Hippocampal formation (tissue), 2 donors: ENCODE data around the gene TMEM203.
A peak's percentile ranks its signal among the peaks of the same experiment; 100 is the strongest.
"Not testable (repeated sequence)": the region's sequence is repeated elsewhere in the genome, so short reads cannot be mapped to it uniquely, and the experiment has no call there.

ENCODE experiments used
- DNase-seq, 2 donors: peaks; one replicate each; lab custom pipeline; 2025; lab: John Stamatoyannopoulos, UW

TMEM203 gene

DNA sequence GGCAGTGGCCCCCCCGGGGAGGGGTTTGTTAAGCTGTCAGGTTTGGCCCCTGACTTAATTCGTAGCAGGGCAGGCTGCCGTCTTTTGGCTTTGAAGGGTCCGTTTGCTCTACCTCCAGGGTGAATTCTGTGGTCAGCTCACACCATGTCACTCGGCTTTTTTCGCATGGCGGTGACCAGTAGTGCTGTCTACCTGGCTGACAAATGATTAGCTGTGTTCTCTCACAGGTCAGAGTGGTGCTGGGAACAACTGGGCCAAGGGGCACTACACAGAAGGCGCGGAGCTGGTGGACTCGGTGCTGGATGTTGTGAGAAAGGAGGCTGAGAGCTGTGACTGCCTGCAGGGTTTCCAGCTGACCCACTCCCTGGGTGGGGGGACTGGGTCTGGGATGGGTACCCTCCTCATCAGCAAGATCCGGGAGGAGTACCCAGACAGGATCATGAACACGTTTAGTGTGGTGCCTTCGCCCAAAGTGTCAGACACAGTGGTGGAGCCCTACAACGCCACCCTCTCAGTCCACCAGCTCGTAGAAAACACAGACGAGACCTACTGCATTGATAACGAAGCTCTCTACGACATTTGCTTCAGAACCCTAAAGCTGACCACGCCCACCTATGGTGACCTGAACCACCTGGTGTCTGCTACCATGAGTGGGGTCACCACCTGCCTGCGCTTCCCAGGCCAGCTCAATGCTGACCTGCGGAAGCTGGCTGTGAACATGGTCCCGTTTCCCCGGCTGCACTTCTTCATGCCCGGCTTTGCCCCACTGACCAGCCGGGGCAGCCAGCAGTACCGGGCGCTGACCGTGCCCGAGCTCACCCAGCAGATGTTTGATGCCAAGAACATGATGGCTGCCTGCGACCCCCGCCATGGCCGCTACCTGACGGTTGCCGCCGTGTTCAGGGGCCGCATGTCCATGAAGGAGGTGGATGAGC is 37.1 kb upstream of the TMEM203 start:
- no peak for DNase-seq

DNA sequence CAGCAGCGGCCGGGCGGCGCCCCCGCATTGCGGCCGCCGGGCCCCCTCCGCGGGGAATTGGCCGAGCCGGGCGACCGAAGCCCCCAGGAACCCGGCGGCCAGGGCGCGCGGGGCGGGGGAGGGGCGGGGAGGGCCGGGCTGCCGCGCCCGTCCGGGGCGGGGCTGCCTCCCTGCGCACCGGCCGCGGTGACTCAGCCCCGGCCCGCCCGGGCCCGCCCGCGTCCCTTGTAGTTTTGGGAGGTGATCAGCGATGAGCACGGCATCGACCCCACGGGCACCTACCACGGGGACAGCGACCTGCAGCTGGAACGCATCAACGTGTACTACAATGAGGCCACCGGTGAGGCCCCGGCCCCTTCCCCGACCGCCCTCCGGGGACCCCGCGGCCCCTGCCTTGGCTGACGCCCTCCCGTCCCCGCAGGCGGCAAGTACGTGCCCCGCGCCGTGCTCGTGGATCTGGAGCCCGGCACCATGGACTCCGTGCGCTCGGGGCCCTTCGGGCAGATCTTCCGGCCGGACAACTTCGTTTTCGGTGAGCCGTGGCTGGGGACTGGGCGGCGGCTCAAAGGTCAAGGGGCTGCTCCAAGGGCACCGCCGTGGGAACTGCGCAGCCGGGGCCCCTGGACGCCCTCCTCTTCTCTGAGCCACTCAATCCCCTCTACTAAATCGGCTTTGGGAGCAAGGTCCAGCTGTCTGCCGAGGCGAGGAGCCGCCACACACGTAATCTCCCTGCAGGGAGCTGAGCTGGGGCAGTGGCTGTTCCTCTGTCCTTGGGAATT is 36.2 kb upstream of the TMEM203 start:
- no peak for DNase-seq

DNA sequence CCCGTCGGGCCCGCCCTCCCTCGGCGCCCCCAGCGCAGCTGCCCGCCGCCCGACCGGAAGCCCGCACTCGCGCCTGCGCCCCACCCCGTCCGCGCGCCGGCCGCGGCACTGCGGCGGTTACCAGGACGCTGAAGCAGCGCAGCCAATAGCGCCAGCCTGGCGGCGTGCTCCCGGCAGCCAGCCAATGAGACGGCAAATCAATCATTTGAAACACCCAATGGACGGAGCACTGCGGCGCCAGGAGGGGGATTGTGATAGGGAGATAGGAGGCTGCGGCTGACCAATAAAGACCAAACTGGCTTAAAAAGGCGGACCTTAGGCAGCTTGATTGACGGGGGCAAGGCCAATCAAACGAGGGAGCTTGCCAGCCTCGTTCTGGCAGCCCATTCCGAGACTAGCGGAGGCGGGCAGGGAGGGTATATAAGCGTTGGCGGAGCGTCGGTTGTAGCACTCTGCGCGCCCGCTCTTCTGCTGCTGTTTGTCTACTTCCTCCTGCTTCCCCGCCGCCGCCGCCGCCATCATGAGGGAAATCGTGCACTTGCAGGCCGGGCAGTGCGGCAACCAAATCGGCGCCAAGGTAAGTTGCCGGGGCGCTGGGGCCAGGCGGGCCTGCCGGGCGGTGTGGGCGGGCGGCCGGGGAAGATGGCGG is 35.5 kb upstream of the TMEM203 start, which contains the start of gene TUBB4B:
TSS of gene TUBB4B (plus strand) at position 447 of the 649 bp plus-strand sequence. CDS start at position 521, 74 bp downstream.
- peak; percentile 99 to 100 for DNase-seq

DNA sequence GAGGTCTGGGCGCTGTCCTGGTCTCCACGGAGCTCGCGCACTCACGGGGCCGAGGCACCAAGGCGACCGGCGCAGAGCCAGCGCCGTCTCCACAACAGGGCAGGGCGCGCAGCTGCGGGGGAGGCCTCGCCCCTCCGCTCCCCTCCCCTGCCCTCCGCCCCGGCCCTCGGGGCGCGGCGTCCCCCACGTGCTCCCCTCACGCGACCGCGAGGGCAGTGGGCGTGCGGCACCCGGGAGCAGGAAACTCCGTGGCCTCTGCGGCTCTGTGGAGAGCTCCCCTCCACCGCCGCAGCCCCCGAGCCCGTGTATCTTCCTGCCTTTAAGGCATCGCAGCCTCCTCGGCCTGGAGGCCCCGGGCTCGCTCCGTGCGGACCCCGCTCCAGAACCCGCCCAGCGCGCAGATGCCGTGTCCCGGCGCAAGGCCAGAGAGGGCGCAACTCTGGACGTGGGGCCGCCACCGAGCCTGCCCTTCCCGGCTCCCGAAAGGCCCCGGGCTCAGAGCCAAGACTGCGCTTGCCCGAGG is 34.9 kb upstream of the TMEM203 start:
- DNase-seq = peak; percentile 54 to 79

DNA sequence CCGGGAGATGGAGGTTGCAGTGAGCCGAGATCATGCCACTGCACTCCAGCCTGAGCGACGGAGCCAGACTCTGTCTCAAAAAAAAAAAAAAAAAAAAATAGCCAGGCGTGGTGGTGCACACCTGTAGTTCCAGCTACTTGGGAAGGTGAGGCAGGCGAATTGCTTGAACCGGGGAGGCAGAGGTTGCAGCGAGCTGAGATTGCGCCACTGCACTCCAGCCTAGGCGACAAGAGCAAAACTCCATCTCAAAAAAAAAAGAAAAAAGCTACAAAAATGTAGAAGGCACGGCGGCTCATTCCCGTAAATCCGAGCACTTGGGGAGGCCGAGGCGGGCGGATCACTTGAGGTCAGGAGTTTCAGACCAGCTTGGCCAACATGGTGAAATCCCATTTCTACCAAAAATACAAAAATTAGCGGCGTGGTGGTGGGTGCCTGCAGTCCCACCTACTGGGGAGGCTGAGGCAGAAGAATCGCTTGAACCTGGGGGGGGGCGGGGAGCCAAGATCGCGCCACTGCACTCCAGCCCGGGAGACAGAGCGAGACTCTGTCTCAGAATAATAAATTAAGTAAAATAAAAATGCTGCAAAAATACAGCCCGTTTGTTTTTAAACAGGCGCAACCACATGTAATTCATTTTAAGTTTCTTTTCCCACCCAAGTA is 34.2 kb upstream of the TMEM203 start:
- not testable (repeated sequence) for DNase-seq

DNA sequence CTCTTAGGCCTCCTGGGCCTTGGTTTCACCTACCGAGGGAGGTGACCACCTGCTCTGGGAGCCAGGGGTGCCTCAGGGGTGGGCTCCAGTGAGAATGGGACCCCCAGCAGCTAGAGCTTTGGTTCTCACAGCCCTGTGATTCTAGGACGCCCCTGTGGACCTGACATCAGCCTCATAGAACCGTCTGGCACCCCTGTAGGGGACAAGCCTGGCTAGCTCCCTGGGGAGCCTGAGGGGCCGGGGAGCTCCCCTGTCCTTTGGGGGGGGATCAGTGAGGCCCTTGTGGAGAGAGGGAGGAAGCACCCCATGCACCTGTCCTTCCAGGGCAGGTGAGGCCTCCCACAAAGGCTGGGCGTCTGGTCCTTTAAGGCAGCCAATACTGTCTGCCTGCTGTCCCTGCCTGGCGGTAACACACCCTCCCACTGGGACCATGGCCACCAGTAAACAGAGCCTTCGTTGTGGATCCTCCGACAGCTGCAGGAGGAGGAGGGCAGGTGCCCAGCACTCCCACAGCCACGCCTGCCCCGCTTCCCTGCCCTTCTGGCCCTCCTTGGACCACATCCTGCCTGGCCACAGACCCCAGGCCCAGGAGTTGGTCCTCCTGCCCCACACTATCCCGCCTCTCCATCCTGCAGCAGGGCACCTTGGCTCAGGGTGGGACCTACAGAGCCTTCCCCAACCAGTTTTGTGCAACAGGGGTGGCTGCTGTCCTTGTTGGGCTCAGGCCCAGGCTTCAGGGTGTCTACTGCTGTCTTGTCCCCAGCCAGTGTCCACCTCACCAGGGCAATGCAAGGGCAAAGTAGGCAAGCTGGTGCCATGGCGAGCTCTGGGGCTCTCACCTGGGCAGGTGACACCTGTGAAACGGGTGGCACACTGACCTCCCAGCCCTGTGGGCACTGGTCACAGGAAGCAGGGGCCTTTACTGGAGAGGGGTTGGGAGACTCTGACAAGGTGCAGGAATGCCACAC is 32.6 kb upstream of the TMEM203 start:
- DNase-seq = peak; percentile 50 to 70

DNA sequence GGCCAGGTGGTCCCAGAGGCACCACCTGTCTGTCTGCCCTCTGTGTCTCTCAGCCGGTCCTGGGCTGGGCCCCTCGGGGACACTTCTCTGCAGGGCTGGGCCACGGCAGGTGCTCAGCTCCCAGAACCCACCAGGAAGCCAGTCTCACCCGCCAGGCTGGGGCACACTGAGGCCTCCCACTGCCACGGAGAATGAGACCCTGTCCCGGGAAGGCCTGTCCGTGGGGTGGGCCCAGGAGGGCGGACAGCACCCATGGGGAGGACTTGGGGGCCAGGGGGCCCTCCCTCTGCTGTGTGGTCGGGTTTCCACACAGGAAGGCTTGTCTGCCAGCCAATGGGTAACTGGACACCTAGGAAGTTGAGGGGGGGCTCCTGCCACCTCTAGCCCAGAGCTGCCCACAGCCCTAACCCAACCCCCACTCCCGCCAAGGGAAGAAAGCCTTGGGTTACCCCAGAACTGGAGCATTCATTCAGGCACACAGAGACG is 31.5 kb upstream of the TMEM203 start:
- no peak for DNase-seq

DNA sequence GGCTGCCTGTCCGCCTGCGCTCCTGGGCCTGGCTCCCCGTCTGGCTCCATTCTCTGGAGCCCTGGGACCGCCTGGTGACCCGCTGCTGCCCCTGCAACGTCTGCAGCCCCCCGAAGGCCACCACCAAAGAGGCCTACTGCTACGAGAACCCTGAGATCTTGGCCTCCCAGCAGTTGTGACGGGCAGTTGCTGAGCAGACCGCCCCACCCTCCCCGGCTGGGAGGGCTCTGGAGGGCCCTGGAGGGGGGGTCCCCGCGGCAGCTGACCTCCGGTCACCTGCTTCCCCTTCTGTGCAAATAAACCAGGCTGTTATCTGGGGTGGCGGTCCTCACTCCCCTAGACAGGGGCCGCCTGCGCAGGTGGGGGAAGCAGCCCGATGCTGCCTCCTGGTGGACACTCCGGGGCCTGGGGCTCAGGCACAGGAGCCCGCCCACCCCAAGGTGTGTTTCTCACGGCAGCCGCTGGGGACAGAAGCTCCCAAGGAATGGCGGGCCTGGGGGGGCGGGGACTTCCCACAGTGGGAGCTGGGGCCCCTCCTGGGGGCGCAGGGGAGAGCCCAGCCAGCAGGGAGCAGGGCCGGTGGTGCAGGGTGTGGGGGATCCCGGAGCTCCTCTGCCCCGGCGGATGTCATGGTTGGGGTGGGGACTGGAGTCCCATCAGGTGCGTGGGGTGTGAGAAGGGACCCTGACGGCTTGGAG is 30.9 kb upstream of the TMEM203 start:
- peak; percentile 46 to 71 for DNase-seq

DNA sequence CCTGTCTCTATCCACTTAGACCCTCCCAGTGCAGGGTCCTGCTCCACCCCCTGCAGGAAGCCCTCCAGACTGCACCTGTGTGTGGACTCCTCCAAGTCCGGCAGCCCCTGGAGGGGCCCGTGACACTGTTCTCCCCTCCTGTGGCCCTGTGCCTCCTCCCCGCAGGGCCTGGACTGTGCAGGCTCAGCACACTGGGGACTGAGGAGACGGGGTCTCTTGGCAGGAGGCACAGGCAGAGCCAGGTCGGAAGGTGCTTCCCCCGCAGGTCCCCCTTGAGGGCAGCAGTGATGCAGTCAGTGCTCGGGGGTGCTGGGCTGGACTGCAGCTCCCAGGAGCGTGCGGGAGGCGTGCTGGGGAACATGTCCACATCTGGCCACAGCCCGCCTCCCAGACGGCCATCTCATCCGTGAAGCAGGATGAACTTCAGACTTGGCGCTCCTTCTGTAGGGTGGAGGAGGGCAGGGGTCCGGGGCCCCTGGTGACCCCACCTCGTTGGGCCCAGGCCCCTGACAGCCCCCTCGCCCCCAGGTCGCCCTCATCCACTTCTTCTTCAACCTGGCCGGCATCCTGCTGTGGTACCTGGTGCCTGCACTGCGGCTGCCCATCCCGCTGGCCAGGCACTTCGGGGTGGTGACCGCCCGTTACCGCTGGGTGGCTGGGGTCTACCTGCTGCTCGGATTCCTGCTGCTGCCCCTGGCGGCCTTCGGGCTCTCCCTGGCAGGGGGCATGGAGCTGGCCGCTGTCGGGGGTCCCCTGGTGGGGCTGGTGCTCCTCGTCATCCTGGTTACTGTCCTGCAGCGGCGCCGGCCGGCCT is 30.2 kb upstream of the TMEM203 start:
- DNase-seq = no peak

DNA sequence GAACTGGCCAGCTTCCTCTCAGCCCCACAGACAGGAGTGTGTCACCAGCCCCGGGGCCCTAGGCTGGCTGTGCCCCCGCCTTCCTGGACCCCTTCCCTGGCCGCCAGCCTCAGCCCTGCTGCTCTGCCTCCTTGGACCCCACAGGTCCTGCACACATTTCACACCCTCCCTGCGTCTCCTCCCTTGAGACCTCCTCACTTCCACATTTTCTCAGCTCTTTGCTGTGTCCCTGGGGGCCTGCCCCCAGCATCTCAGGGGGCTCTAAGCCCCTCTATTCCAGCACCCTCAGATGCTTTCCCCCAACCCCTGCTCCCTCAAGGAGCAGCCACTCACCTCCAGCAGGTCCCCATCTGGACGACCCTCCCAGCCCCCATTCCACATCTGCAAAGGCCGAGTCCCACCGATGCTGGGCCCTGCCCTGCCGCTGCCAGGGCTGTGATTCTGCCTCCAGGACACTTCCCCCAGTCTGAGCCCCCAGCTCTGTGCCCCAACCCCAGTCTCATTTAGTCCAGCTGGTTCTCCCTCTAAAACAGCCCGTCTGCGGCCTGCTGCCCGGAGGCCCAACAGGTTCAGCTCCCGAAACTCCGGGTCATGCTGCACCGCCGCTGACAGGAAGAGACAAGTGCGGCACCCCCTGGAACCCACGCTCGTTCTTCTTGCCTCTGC is 29.4 kb upstream of the TMEM203 start:
- DNase-seq = no peak

DNA sequence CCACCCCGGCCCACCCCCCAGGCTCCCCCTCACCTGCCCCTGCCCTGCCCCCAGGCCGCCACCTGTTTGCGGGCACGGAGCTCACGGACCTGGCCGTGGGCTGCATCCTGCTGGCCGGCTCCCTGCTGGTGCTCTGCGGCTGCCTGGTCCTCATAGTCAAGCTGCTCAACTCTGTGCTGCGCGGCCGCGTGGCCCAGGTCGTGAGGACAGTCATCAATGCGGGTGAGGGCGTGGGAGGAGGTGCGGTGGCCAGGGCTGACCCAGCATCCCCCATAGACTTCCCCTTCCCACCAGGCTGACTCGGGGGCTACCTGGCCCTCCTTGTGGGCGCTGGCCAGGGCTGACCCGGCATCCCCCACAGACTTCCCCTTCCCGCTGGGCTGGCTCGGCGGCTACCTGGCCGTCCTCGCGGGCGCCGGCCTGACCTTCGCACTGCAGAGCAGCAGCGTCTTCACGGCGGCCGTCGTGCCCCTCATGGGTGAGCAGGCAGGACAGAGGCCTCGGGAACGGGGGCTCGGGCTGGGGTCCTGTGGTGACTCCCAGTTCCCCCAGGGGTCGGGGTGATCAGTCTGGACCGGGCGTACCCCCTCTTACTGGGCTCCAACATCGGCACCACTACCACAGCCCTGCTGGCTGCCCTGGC is 28.7 kb upstream of the TMEM203 start:
- no peak for DNase-seq

DNA sequence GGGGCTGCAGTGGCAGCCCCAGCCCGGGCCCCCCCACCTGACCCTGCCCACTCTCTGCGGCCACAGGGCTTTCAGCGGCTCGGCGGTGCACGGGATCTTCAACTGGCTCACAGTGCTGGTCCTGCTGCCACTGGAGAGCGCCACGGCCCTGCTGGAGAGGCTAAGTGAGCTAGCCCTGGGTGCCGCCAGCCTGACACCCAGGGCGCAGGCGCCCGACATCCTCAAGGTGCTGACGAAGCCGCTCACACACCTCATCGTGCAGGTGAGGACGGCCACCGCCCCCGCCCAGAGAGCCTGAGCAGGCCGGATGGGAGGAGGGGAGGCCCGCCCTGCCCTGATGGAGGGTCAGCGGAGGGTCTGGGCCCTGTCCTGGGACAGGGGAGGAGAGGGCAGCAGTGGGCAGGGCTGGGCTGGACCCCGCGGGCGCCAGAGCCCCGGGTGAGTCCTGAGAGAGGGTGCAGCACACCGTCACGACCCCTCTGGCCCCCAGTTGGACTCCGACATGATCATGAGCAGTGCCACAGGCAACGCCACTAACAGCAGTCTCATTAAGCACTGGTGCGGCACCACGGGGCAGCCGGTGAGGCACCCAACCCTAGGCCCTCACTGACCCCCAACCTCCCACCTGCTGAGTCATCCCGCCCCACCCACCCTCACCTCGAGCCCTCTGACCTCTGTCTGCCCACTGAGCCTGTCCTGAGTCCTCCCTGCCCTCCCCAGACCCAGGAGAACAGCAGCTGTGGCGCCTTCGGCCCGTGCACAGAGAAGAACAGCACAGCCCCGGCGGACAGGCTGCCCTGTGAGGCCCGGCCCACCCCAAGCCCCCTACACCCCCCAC is 27.9 kb upstream of the TMEM203 start:
- no peak for DNase-seq

DNA sequence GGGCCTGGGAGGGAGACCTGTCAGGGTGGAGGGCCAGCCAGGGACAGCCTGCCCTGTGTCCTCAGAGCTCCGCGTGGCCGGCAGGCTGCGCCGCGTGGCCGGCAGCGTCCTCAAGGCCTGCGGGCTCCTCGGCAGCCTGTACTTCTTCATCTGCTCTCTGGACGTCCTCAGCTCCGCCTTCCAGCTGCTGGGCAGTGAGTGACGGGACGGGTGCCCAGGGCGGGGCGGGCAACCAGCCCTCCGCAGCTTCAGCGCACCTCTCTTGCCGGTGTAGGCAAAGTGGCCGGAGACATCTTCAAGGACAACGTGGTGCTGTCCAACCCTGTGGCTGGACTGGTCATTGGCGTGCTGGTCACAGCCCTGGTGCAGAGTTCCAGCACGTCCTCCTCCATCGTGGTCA is 27.1 kb upstream of the TMEM203 start:
- no peak for DNase-seq

DNA sequence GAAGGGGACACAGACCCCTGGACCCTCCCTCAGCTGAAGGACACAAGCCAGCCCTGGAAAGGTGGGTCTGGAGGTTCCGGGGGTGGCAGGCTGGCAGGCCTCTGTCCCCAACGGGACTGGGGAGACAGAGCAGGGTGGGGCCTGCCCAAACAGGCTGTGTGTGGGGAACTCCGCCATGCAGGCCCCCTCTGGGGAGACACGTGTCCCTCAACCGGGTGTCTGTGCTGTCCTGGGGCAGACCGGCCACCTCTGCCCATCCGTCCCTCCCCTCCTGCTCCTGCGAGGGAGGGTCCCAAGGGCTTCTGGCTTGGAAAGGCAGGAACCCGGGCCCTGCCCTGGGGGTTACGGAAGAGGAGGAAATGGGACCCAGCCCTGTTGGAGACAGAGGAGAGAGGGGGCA is 26.7 kb upstream of the TMEM203 start:
- DNase-seq = no peak

DNA sequence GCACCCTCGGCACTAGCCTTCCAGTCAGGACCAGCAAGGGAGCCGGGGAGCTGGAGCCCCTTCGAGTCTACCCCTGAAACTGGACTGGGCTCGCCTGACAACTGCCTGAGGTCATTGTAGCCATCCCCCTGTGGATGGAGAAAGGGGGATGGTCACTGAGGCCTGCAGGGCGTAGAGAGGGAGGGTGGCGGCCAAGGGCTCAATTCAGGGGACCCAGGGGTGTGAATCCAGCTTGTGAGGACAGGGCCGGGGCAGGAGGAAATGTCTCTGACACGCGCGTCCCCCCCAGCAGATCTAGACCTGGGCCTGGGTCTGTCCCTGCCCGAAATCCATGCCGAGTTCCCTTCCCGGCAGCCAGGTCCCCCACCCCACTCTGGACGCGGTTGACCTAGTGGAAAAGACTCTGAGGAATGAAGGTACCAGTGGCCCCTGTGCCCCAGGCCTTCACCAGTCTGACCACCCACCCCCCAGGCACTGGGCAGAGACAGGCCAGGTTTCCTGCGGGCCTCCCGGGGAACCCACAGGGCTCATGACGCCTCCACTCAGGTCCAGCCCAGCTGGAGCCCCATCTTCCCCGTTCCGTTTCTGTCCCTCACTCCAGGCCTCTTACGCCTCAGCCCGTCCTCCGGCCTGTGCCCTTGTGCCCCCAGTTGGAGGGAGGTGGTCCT is 26.1 kb upstream of the TMEM203 start:
- no peak for DNase-seq

DNA sequence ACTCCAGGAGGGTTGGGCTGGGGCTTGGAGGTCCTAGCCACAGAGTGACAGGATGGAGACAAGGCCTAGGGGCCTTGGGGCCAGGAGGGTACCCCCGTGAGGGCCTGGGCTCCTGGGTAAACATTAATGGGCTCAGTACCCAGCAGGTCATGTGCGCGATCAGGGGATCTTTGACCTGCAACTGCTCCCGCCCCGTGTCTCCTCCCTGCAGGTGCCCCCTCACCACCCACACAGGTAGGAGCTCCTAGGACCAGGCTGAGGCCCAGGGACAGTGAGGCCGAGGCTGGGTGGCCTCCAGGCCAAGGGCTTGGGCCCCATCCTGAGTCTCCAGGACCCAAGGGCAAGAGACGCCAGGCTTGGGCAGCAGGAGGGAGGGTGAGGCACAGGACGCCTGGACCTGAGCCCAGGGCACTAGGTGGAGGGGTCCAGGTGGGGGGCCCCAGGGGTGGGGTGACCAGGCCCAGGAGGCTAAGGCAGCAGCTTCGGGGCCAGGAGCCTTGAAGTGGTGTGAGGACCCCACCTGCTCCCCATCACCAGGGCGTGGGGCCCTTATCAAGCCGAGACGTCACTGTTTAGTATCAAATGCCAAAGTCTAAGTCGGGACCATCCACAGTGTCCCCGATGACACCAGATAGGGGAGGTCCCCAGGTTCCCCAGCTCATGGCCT is 25.4 kb upstream of the TMEM203 start, which contains the start of gene SLC34A3:
TSS of gene SLC34A3 (plus strand) at position 197 of the 667 bp plus-strand sequence. CDS start 802 bp downstream, outside the sequence.
- DNase-seq = no peak
